ENCODE data around the gene SVOPL. TPM values are rescaled to one million over a fixed set of nuclear protein-coding genes. Genes with fewer than 3 reads are reported as not detected.

SVOPL gene
- total RNA-seq, 2 donors from 2014 or later = not detected

DNA sequence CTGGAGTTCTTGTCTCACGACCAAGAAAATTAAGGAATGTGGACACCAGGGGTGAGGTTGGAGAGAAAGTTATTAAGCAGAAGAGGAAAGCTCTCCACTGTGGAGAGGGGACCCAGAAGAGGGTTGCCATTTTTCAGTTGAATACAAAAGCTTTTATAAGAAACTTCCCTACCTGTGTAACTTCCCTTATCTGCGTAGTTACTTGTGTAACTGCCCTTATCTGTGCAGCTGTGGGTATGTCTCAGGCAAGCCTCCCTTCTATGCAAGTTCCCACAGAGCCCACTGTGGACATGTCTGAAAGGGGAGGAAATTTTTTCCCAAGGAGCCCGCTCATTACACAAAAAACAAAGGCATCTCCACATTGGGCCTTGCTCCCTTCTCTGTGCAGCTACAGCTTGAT lies 94.9 kb downstream of the SVOPL start:
- no peak overlapping the region for H3K27ac Mint-ChIP-seq
- H3K4me3 Mint-ChIP-seq = no peak overlapping the region
- H3K36me3 Mint-ChIP-seq = no peaks in the 10 kb centered on the region
- peaks cover 8% of the 10 kb centered on the region in 2 donors for H3K27me3 Mint-ChIP-seq
- DNase-seq (ENCODE audit: low spot score) (no peak), ATAC-seq (no peak)
- H3K4me1 Mint-ChIP-seq (ENCODE audit: low read depth in 2 of 2) = peaks cover 11 to 16% of the 10 kb centered on the region in 2 donors
- no peaks in the 10 kb centered on the region for H3K9me3 Mint-ChIP-seq

DNA sequence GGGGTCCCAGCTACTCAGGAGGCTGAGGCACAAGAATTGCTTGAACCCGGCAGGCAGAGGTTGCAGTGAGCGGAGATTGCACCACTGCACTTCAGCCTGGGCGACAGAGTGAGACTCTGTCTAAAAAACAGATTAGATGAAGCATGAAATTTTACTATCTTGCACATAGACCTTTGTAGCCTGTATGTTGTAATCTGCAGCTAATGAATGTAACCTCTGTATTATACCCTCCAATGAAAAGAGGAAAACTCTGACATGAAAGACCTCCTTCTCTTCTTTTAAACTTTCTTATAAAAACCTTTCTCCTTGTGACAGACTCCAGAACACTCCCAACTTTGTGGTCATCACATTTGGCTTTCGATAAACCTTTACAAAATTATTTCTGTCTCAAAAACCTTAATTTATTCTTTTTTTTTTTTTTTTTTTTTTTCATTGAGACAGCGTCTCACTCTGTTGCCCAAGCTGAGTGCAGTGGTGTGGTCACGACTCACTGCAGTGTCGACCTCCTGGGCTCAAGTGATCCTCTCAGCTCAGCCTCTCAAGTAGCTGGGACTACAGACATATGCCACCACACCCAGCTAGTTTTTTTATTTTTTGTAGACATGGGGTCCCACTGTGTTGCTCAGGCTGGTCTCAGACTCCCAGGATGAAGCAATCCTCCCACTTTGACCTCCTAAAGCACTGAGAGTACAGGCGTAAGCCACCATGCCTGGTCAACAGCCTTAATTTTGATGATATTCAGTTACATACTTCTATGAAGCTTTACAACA lies 97.4 kb downstream of the SVOPL start:
- Mint-ChIP-seq H3K27ac (no peak overlapping the region), H3K4me3 (no peak overlapping the region), H3K27me3 (peaks cover 8% of the 10 kb centered on the region in 2 donors), H3K36me3 (no peaks in the 10 kb centered on the region), H3K4me1 (ENCODE audit: low read depth in 2 of 2) (peaks cover 11 to 16% of the 10 kb centered on the region in 2 donors), H3K9me3 (no peaks in the 10 kb centered on the region)
- ATAC-seq = peak; percentile 34 to 48
- DNase-seq (ENCODE audit: low spot score) = no peak

DNA sequence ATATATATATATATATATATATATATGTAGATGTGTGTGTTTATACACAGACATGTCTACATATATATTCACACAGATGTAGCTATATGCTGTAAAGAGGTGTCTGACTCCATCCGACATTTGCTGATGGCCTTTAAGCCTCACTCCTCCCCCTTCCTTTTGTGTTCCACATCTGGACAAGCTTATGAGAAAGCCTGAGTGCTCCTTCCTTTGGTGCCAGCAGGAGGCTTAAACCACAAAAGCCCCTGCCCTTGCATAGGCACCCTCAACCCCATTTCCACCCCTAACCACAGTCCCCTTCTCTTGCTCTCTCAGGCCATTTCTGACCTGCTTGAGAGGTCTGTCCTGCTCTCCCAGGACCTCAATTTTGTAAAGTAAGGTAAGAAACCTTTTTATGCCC lies 98.7 kb downstream of the SVOPL start:
- DNase-seq (ENCODE audit: low spot score) (no peak), ATAC-seq (no peak)
- Mint-ChIP-seq H3K4me1 (ENCODE audit: low read depth in 2 of 2) (peaks cover 4 to 6% of the 10 kb centered on the region in 2 donors), H3K36me3 (no peaks in the 10 kb centered on the region), H3K27ac (no peak overlapping the region), H3K27me3 (peaks cover 6 to 7% of the 10 kb centered on the region in 2 donors), H3K9me3 (no peaks in the 10 kb centered on the region), H3K4me3 (no peak overlapping the region)

DNA sequence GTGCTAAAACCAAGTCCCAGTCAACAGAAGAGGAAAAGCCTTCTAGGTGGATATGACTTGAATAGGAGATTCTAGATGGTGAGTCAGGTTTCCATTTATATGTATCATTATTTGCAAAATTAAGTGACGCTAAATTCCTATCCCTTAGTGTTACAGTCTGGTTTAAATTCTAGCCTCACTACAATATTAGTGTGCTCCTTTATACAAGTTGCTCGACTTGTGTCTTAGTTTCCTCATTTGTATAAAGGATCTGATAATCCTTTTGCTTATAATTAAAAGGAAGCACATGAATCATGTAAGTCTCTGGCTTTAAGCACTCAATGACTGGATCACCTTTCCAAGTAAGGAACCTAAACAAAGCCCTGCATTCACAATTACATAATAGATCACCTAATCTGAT lies 105.7 kb downstream of the SVOPL start:
- Mint-ChIP-seq H3K27ac (no peak overlapping the region), H3K4me3 (no peak overlapping the region), H3K9me3 (no peaks in the 10 kb centered on the region), H3K27me3 (no peaks in the 10 kb centered on the region), H3K36me3 (no peaks in the 10 kb centered on the region), H3K4me1 (ENCODE audit: low read depth in 2 of 2) (no peaks in the 10 kb centered on the region)
- ATAC-seq (no peak), DNase-seq (ENCODE audit: low spot score) (no peak)

DNA sequence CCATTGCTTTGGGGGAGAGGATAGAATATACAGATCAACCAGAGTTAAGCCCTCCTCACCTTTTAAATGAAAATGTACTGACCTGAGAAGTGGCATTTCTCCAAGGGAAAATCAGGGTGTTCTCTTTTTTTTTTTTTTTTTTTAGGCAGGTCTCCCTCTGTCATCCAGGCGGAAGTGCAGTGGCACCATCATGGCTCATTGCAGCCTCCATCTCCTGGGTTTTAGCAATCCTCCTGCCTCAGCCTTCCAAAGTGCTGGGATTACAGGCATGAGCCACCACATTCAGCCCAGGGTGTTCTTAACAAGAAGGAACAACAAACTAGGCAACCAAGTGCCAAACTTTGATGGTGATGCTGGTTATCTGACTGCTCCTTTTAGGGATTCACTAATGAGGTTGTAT lies 111.0 kb downstream of the SVOPL start:
- DNase-seq (ENCODE audit: low spot score) (no peak), ATAC-seq (no peak)
- no peak overlapping the region for H3K4me3 Mint-ChIP-seq
- H3K9me3 Mint-ChIP-seq = no peaks in the 10 kb centered on the region
- no peaks in the 10 kb centered on the region for H3K36me3 Mint-ChIP-seq
- no peaks in the 10 kb centered on the region for H3K4me1 Mint-ChIP-seq (ENCODE audit: low read depth in 2 of 2)
- H3K27me3 Mint-ChIP-seq = no peaks in the 10 kb centered on the region
- no peak overlapping the region for H3K27ac Mint-ChIP-seq

DNA sequence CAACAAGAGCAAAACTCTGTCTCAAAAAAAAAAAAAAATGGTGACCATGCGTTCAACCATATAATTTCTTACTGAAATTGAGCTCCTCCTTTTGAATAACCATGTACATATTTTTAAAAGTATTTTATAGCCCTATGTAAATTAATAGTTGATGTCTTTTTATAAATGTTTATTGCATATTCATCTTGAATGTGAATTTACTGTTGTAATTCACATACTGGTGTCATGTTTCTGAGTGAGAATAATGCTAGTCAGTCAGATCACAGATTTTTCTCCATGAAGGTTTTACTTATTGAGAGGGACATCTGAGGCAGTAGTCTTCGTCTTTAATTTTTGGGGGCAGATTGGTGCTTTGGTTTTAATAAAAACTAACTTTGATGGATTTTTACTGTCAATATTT lies 112.2 kb downstream of the SVOPL start:
- no peak for DNase-seq (ENCODE audit: low spot score)
- Mint-ChIP-seq H3K27me3 (no peaks in the 10 kb centered on the region), H3K27ac (no peak overlapping the region), H3K4me3 (no peak overlapping the region), H3K9me3 (no peaks in the 10 kb centered on the region), H3K4me1 (ENCODE audit: low read depth in 2 of 2) (no peaks in the 10 kb centered on the region), H3K36me3 (peaks cover 7% of the 10 kb centered on the region)
- ATAC-seq = no peak

DNA sequence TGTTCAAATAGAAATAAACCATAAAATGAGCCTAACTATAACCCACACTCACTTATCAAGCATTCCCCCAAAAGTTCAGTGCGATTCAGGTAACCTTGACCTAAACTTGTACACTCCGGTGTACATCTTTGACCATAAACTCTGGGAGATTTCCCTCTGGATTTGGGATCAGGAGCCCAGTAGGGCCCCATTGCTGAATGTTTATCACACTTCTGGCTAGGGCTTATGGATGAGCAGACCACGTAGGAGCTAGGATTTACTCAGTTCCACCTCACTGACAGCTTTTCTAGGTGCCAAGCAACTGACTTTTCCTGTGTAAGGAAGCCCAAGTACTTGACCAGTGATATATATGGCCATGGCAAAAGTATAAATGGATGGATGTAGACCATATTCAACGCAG lies 113.7 kb downstream of the SVOPL start:
- Mint-ChIP-seq H3K36me3 (peaks cover 7% of the 10 kb centered on the region), H3K27me3 (no peaks in the 10 kb centered on the region), H3K9me3 (no peaks in the 10 kb centered on the region), H3K4me3 (no peak overlapping the region), H3K27ac (no peak overlapping the region), H3K4me1 (ENCODE audit: low read depth in 2 of 2) (no peaks in the 10 kb centered on the region)
- DNase-seq (ENCODE audit: low spot score) = no peak
- ATAC-seq = no peak

DNA sequence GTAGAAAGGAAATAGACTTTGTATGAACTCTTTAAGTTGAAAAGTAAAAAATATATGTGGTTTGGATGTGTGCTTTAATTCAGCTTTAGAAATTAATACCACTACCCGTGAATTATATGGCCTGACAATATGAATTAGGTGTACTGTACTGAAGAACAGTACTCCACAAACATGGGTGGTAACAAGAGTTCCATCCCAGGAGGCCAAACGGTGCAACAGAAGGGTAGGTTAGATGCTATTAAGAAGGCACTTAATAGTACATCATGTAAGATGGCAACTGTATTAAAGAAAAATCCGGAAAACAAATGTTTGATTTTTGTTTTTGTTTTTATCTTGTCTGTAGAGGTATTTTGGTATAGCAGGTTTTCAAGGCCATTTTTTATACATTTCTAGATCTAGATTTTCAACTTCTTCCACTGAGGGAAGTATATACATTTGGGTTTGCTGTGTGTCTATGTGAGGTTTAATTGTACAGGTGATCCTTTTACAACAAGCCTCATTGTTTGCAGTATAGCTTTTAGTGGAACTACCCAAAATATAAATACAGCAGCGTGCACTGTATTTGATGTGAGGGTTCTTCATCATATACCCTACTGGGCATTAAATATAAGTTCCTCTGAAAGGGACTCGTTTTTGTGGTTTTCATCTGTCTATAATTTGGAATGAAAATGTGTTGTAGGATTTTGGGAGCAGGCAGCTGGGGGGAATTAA lies 115.7 kb downstream of the SVOPL start:
- ATAC-seq = no peak
- no peak for DNase-seq (ENCODE audit: low spot score)
- H3K9me3 Mint-ChIP-seq = no peaks in the 10 kb centered on the region
- peaks cover 11% of the 10 kb centered on the region for H3K36me3 Mint-ChIP-seq
- H3K4me3 Mint-ChIP-seq = no peak overlapping the region
- H3K27me3 Mint-ChIP-seq = no peaks in the 10 kb centered on the region
- no peaks in the 10 kb centered on the region for H3K4me1 Mint-ChIP-seq (ENCODE audit: low read depth in 2 of 2)
- no peak overlapping the region for H3K27ac Mint-ChIP-seq

DNA sequence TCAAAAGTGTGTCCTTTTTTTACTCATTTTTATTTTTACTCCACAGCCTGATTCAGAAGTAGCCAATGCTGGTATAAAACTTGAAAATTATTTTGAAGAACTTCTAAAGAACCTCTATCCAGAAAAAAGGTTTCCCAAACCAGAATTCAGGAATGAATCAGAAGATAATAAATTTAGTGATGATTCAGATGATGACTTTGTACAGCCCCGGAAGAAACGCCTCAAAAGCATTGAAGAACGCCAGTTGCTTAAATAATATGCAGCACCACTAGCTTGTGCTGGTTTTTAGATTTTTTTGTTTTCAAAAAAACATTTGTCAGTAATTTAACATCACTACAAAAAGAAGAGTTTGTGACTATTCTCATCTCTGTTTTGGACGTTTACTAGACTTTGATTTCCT lies 116.5 kb downstream of the SVOPL start:
- Mint-ChIP-seq H3K4me3 (no peak overlapping the region), H3K9me3 (no peaks in the 10 kb centered on the region), H3K36me3 (peaks cover 11% of the 10 kb centered on the region), H3K27ac (no peak overlapping the region), H3K27me3 (no peaks in the 10 kb centered on the region), H3K4me1 (ENCODE audit: low read depth in 2 of 2) (no peaks in the 10 kb centered on the region)
- no peak for DNase-seq (ENCODE audit: low spot score)
- no peak for ATAC-seq

DNA sequence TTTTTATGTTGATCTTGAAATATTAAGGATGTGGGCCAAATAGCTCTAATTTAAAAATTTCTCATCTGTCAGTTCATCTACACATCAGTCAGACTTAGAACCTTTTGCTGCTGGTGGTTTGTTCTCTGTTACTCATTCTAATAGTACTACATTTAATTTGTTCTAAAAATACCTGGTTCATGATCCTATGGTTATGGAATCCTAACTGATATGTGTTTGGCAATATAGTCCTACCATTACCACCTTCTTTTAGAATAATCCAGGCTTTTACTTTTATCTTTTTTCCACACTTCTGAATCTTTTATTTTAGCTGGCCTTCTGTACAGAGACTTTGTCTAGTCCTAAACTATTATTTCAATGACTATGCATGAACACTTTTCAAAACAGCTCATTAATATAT lies 116.9 kb downstream of the SVOPL start:
- no peak overlapping the region for H3K4me3 Mint-ChIP-seq
- H3K9me3 Mint-ChIP-seq = no peaks in the 10 kb centered on the region
- H3K27me3 Mint-ChIP-seq = no peaks in the 10 kb centered on the region
- no peak overlapping the region for H3K27ac Mint-ChIP-seq
- no peaks in the 10 kb centered on the region for H3K4me1 Mint-ChIP-seq (ENCODE audit: low read depth in 2 of 2)
- H3K36me3 Mint-ChIP-seq = peaks cover 11% of the 10 kb centered on the region
- DNase-seq (ENCODE audit: low spot score) = no peak
- no peak for ATAC-seq

DNA sequence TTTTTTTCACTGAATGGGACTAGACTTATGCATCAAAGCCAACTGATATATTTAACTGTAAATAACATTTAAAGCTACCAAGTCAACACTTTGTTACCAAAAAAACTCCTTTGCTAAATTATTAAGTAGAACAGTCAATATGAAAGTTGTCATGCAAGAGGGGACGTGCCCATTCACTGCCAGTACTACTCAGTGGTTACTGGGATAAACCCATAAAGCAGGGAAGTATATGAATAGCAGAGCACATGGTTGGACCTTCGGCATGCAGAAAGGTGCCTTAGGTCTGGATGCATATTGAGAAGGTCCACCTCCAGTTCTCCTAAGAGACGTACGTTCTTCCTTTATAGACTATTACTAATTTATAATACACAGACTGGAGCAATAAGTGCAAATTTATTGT lies 120.1 kb downstream of the SVOPL start:
- Mint-ChIP-seq H3K4me3 (no peak overlapping the region), H3K27me3 (no peaks in the 10 kb centered on the region), H3K27ac (no peak overlapping the region), H3K9me3 (no peaks in the 10 kb centered on the region), H3K4me1 (ENCODE audit: low read depth in 2 of 2) (no peaks in the 10 kb centered on the region), H3K36me3 (peaks cover 21% of the 10 kb centered on the region)
- no peak for ATAC-seq
- no peak for DNase-seq (ENCODE audit: low spot score)

DNA sequence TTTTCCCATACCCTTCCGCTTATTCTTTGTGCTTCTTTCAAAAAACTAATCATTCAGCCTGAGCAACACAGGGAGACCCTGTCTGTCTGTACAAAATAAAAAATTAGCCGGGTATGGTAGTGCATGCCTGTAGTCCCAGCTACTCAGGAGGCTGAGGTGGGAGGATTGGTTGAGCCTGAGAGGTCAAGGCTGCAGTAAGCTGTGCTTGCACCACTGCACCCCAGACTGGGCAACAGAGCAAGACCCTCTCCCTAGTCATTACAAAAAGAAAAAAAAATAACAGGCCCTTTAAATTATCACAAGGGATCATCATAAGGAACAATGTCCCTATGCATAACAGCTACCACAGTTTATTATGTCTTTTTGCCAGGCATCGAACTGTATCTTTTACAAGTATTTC lies 121.5 kb downstream of the SVOPL start:
- no peak for ATAC-seq
- no peaks in the 10 kb centered on the region for H3K27me3 Mint-ChIP-seq
- peaks cover 23% of the 10 kb centered on the region for H3K36me3 Mint-ChIP-seq
- peaks cover 0 to 5% of the 10 kb centered on the region in 2 donors for H3K4me1 Mint-ChIP-seq (ENCODE audit: low read depth in 2 of 2)
- no peak overlapping the region for H3K27ac Mint-ChIP-seq
- no peak overlapping the region for H3K4me3 Mint-ChIP-seq
- DNase-seq (ENCODE audit: low spot score) = no peak
- H3K9me3 Mint-ChIP-seq = no peaks in the 10 kb centered on the region

DNA sequence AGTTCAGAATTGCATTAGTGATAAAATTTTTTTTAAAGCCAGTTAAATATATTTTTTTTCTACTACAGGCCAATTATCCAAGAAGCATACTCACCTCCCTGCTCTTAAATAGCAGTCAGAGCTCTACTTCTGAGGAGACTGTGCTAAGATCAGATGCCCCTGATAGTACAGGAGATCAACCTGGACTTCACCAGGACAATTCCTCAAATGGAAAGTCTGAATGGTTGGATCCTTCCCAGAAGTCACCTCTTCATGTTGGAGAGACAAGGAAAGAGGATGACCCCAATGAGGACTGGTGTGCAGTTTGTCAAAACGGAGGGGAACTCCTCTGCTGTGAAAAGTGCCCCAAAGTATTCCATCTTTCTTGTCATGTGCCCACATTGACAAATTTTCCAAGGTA lies 122.0 kb downstream of the SVOPL start:
- peaks cover 22% of the 10 kb centered on the region for H3K36me3 Mint-ChIP-seq

DNA sequence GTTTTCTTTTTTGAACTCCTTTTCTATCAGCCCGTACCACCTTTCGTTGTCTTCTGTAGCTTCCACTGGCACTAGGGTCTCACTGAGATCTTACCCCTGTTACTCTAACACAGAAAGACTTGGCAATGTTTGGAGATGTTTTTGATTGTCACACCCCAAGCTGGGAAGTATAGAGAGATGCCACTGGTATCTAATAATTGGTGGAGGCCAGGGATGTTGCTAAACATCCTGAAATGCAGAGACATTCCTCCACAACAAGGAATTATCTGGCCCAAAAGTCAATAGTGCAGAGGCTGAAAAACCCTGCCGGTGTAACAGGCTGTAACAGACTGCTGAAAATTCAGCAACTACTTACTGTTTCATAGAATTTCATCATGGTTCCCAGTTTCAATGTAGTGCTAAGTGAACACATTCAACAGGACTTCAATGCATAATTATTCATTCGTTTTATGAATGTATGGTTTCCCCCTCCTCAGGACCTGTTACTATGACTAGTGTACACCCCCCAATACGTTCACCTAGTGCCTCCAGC lies 125.2 kb downstream of the SVOPL start:
- Mint-ChIP-seq H3K9me3 (no peaks in the 10 kb centered on the region), H3K4me1 (ENCODE audit: low read depth in 2 of 2) (peaks cover 0 to 10% of the 10 kb centered on the region in 2 donors), H3K27me3 (no peaks in the 10 kb centered on the region), H3K4me3 (no peak overlapping the region), H3K27ac (no peak overlapping the region), H3K36me3 (peaks cover 23% of the 10 kb centered on the region)
- DNase-seq (ENCODE audit: low spot score) (no peak), ATAC-seq (no peak)

More for the DNA sequence above, 122.0 kb downstream of the SVOPL start:
- Mint-ChIP-seq H3K9me3 (no peaks in the 10 kb centered on the region), H3K27me3 (no peaks in the 10 kb centered on the region), H3K4me1 (ENCODE audit: low read depth in 2 of 2) (peaks cover 0 to 8% of the 10 kb centered on the region in 2 donors), H3K4me3 (no peak overlapping the region), H3K27ac (no peak overlapping the region)
- DNase-seq (ENCODE audit: low spot score) (no peak), ATAC-seq (no peak)
